ENCODE measurements around the gene SYT9. TPM values are rescaled to one million over a fixed set of nuclear protein-coding genes. Genes with fewer than 3 reads are reported as not detected.

Gene SYT9
- total and polyA plus RNA-seq, 2 of the 4 experiments (the other 2 are of a cell fraction), result not detected

DNA sequence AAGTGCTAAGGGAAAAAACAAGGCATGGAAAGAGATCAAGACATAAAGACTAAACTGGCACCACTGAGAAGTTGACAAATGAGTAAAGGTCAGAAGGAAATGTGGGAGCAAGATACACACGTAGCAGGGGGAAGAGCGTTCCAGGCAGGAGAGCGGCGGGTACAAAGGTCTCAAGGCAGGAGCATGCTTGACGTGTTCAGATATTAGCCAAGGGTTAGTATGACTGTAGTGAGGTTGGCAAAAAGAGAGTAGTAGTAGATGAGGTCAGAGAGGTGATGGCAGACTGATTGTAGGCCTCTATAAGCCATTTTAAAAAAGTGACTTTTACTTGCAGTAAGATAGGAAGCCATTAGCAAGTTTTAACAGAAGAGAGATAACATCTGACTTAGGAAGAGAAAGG lies 9.9 kb downstream of the SYT9 start:
- Histone ChIP-seq H3K4me2 (ENCODE audit: low read depth, low read length) (no peak overlapping the region), H3K18ac (ENCODE audit: low read depth, low read length) (no peak overlapping the region), H2AFZ (replicated peaks; ENCODE audit: low read length, poor library complexity) (no peak overlapping the region), H2BK5ac (ENCODE audit: low read depth, low read length, poor library complexity, severe bottlenecking) (no peak overlapping the region), H3K27me3 (ENCODE audit: control insufficient read depth, insufficient read depth, low read length) (no peaks in the 10 kb centered on the region), H3K9me1 (ENCODE audit: insufficient read depth, low read length) (no peaks in the 10 kb centered on the region), H2AK9ac (replicated peaks; ENCODE audit: low read depth, low read length, poor library complexity) (no peak overlapping the region), H4K8ac (ENCODE audit: low read depth in 2 of 2, low read length in 2 of 2) (no peak overlapping the region), H3K9me3 (ENCODE audit: control insufficient read depth, insufficient read depth, low read length) (no peaks in the 10 kb centered on the region), H3K4me1 (ENCODE audit: control insufficient read depth, insufficient read depth, low read length) (no peaks in the 10 kb centered on the region), H3K4ac (ENCODE audit: low read depth, low read length) (no peak overlapping the region), H3K27ac (ENCODE audit: insufficient read depth, low read length) (no peak overlapping the region), H3K9ac (ENCODE audit: low read depth, low read length) (no peak overlapping the region), H4K20me1 (ENCODE audit: insufficient read depth, low read length) (no peaks in the 10 kb centered on the region), H2BK20ac (ENCODE audit: low read depth, low read length) (no peak overlapping the region), H3K4me3 (ENCODE audit: insufficient read depth, low read depth, low read length) (no peak overlapping the region), H4K91ac (ENCODE audit: insufficient read depth, low read depth, low read length) (no peak overlapping the region), H3K14ac (replicated peaks; ENCODE audit: low read depth, low read length) (no peak overlapping the region), H3K23ac (ENCODE audit: low read depth, low read length) (no peak overlapping the region), H3K79me1 (ENCODE audit: low read depth in 1 of 2, low read length in 2 of 2) (no peaks in the 10 kb centered on the region), H3K36me3 (ENCODE audit: control insufficient read depth, insufficient read depth, low read length) (no peaks in the 10 kb centered on the region), H4K5ac (ENCODE audit: low read depth, low read length) (no peak overlapping the region), H3K56ac (ENCODE audit: extremely low read depth, insufficient read depth, low read length) (no peak overlapping the region), H2BK120ac (ENCODE audit: low read depth, low read length) (no peak overlapping the region), H2AK5ac (ENCODE audit: low read depth, low read length) (no peak overlapping the region), H2BK15ac (ENCODE audit: low read depth, low read length) (no peak overlapping the region)
- DNase-seq (no peak), ATAC-seq (ENCODE audit: low read depth) (no peak)
- no TSS peak for BruUV-seq (replicated peaks)
- ChIA-PET CTCF (no interaction called here), POLR2A (ENCODE audit: unreplicated experiment) (no interaction called here)
- dilution Hi-C loops (cut with HindIII; ENCODE audit: low sequenced_read_pairs, unreplicated experiment) (no loop called here), in situ Hi-C loops (cut with MboI; ENCODE audit: low sequenced_read_pairs) (no loop called here), intact Hi-C loops (cut with micrococcal nuclease) (no loop called here)
- TF ChIP-seq MAFK (IDR thresholded peaks at IDR 0.05; ENCODE audit: low read depth, low read length) (no peak), RCOR1 (IDR thresholded peaks at IDR 0.05; ENCODE audit: insufficient replicate concordance, low read length) (no peak), NFE2L2 (IDR thresholded peaks at IDR 0.05; ENCODE audit: low read depth, low read length) (no peak), CEBPB (IDR thresholded peaks at IDR 0.05; ENCODE audit: low read depth, low read length) (no peak), CHD1 (IDR thresholded peaks at IDR 0.05; ENCODE audit: low read depth, low read length) (no peak), BHLHE40 (IDR thresholded peaks at IDR 0.05; ENCODE audit: low read depth, low read length) (no peak), POLR2A (IDR thresholded peaks at IDR 0.05; ENCODE audit: low read depth, low read length) (no peak), RAD21 (IDR thresholded peaks at IDR 0.05; ENCODE audit: low read length) (no peak), SMC3 (IDR thresholded peaks at IDR 0.05; ENCODE audit: low read depth, low read length) (no peak), RFX5 (IDR thresholded peaks at IDR 0.05; ENCODE audit: low read depth, low read length) (no peak), MAZ (IDR thresholded peaks at IDR 0.05; ENCODE audit: borderline replicate concordance, low read depth, low read length) (no peak), FOS (IDR thresholded peaks at IDR 0.05; ENCODE audit: low read depth, low read length) (no peak)
- TF ChIP-seq, protein P1, sequence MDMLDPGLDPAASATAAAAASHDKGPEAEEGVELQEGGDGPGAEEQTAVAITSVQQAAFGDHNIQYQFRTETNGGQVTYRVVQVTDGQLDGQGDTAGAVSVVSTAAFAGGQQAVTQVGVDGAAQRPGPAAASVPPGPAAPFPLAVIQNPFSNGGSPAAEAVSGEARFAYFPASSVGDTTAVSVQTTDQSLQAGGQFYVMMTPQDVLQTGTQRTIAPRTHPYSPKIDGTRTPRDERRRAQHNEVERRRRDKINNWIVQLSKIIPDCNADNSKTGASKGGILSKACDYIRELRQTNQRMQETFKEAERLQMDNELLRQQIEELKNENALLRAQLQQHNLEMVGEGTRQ (IDR thresholded peaks at IDR 0.05; ENCODE audit: low read depth, low read length), result no peak
- TF ChIP-seq, protein P2, sequence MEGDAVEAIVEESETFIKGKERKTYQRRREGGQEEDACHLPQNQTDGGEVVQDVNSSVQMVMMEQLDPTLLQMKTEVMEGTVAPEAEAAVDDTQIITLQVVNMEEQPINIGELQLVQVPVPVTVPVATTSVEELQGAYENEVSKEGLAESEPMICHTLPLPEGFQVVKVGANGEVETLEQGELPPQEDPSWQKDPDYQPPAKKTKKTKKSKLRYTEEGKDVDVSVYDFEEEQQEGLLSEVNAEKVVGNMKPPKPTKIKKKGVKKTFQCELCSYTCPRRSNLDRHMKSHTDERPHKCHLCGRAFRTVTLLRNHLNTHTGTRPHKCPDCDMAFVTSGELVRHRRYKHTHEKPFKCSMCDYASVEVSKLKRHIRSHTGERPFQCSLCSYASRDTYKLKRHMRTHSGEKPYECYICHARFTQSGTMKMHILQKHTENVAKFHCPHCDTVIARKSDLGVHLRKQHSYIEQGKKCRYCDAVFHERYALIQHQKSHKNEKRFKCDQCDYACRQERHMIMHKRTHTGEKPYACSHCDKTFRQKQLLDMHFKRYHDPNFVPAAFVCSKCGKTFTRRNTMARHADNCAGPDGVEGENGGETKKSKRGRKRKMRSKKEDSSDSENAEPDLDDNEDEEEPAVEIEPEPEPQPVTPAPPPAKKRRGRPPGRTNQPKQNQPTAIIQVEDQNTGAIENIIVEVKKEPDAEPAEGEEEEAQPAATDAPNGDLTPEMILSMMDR (conservative IDR thresholded peaks at IDR 0.05; ENCODE audit: low read depth, low read length), result no peak
- 31% methylated on average over 5 of the region's 5 CpGs; no CpG with 5 or more reads in 1 of the 2 experiments for WGBS, 2 experiments (ENCODE audit: extremely low coverage in 2 of 2, insufficient read length in 1 of 2)
